ENCODE measurements around the gene LOXHD1.

LOXHD1 gene

GRCh38 chr18:46531482-46531881, 125.5 kb downstream of the LOXHD1 start:
- Histone ChIP-seq H3K36me3 (ENCODE audit: control insufficient read depth in 5 of 5, insufficient read depth in 5 of 5, low read length in 5 of 5) (peaks cover 0 to 22% (median 0%) of the 10 kb centered on the region in 5 donors), H3K4me3 (ENCODE audit: low read depth in 1 of 5, low read length in 5 of 5) (no peak overlapping the region), H3K27ac (ENCODE audit: low read depth, low read length) (no peak overlapping the region), H3K9ac (ENCODE audit: low read length in 5 of 5) (no peak overlapping the region), H3K9me3 (ENCODE audit: control insufficient read depth in 5 of 5, low read length in 5 of 5) (no peaks in the 10 kb centered on the region), H3K4me1 (ENCODE audit: control insufficient read depth in 5 of 5, insufficient read depth in 5 of 5, low read length in 5 of 5) (no peaks in the 10 kb centered on the region), H3K27me3 (ENCODE audit: control insufficient read depth in 5 of 5, insufficient read depth in 4 of 5, low read length in 5 of 5) (no peaks in the 10 kb centered on the region)

- H3K9ac ChIP-seq (ENCODE audit: low read length in 5 of 5) = no peak overlapping the region
- peaks cover 0 to 30% (median 0%) of the 10 kb centered on the region in 5 donors for H3K36me3 ChIP-seq (ENCODE audit: control insufficient read depth in 5 of 5, insufficient read depth in 5 of 5, low read length in 5 of 5)
Observed at GRCh38 chr18:46528037-46528436, 129.0 kb downstream of the LOXHD1 start.

GRCh38 chr18:46519870-46520269, 137.2 kb downstream of the LOXHD1 start:
- Histone ChIP-seq H3K9ac (ENCODE audit: low read length in 5 of 5) (no peak overlapping the region), H3K9me3 (ENCODE audit: control insufficient read depth in 5 of 5, low read length in 5 of 5) (no peaks in the 10 kb centered on the region), H3K4me1 (ENCODE audit: control insufficient read depth in 5 of 5, insufficient read depth in 5 of 5, low read length in 5 of 5) (no peaks in the 10 kb centered on the region), H3K27ac (ENCODE audit: low read depth, low read length) (no peak overlapping the region), H3K36me3 (ENCODE audit: control insufficient read depth in 5 of 5, insufficient read depth in 5 of 5, low read length in 5 of 5) (peaks cover 0 to 12% (median 0%) of the 10 kb centered on the region in 5 donors), H3K4me3 (ENCODE audit: low read depth in 1 of 5, low read length in 5 of 5) (no peak overlapping the region), H3K27me3 (ENCODE audit: control insufficient read depth in 5 of 5, insufficient read depth in 4 of 5, low read length in 5 of 5) (no peaks in the 10 kb centered on the region)

More at GRCh38 chr18:46528037-46528436, 129.0 kb downstream of the LOXHD1 start:
- no peaks in the 10 kb centered on the region for H3K4me1 ChIP-seq (ENCODE audit: control insufficient read depth in 5 of 5, insufficient read depth in 5 of 5, low read length in 5 of 5)
- no peaks in the 10 kb centered on the region for H3K27me3 ChIP-seq (ENCODE audit: control insufficient read depth in 5 of 5, insufficient read depth in 4 of 5, low read length in 5 of 5)
- H3K4me3 ChIP-seq (ENCODE audit: low read depth in 1 of 5, low read length in 5 of 5) = no peak overlapping the region
- H3K27ac ChIP-seq (ENCODE audit: low read depth, low read length) = no peak overlapping the region
- H3K9me3 ChIP-seq (ENCODE audit: control insufficient read depth in 5 of 5, low read length in 5 of 5) = no peaks in the 10 kb centered on the region

- Histone ChIP-seq H3K9ac (ENCODE audit: low read length in 5 of 5) (no peak overlapping the region), H3K27ac (ENCODE audit: low read depth, low read length) (no peak overlapping the region), H3K4me1 (ENCODE audit: control insufficient read depth in 5 of 5, insufficient read depth in 5 of 5, low read length in 5 of 5) (no peaks in the 10 kb centered on the region), H3K36me3 (ENCODE audit: control insufficient read depth in 5 of 5, insufficient read depth in 5 of 5, low read length in 5 of 5) (peaks cover 0 to 4% (median 0%) of the 10 kb centered on the region in 5 donors), H3K9me3 (ENCODE audit: control insufficient read depth in 5 of 5, low read length in 5 of 5) (peaks cover 0 to 3% (median 0%) of the 10 kb centered on the region in 5 donors), H3K27me3 (ENCODE audit: control insufficient read depth in 5 of 5, insufficient read depth in 4 of 5, low read length in 5 of 5) (no peaks in the 10 kb centered on the region), H3K4me3 (ENCODE audit: low read depth in 1 of 5, low read length in 5 of 5) (no peak overlapping the region)
Observed at GRCh38 chr18:46518438-46518837, 138.6 kb downstream of the LOXHD1 start.

GRCh38 chr18:46516555-46516954, 140.5 kb downstream of the LOXHD1 start:
- H3K27ac ChIP-seq (ENCODE audit: low read depth, low read length) = no peak overlapping the region
- no peaks in the 10 kb centered on the region for H3K4me1 ChIP-seq (ENCODE audit: control insufficient read depth in 5 of 5, insufficient read depth in 5 of 5, low read length in 5 of 5)
- H3K27me3 ChIP-seq (ENCODE audit: control insufficient read depth in 5 of 5, insufficient read depth in 4 of 5, low read length in 5 of 5) = no peaks in the 10 kb centered on the region
- H3K9ac ChIP-seq (ENCODE audit: low read length in 5 of 5) = no peak overlapping the region
- H3K4me3 ChIP-seq (ENCODE audit: low read depth in 1 of 5, low read length in 5 of 5) = no peak overlapping the region
- peaks cover 0 to 4% (median 0%) of the 10 kb centered on the region in 5 donors for H3K36me3 ChIP-seq (ENCODE audit: control insufficient read depth in 5 of 5, insufficient read depth in 5 of 5, low read length in 5 of 5)
- H3K9me3 ChIP-seq (ENCODE audit: control insufficient read depth in 5 of 5, low read length in 5 of 5) = peaks cover 0 to 4% (median 0%) of the 10 kb centered on the region in 5 donors

- Histone ChIP-seq H3K9me3 (ENCODE audit: control insufficient read depth in 5 of 5, low read length in 5 of 5) (peaks cover 0 to 4% (median 0%) of the 10 kb centered on the region in 5 donors), H3K9ac (ENCODE audit: low read length in 5 of 5) (no peak overlapping the region), H3K4me1 (ENCODE audit: control insufficient read depth in 5 of 5, insufficient read depth in 5 of 5, low read length in 5 of 5) (no peaks in the 10 kb centered on the region), H3K36me3 (ENCODE audit: control insufficient read depth in 5 of 5, insufficient read depth in 5 of 5, low read length in 5 of 5) (no peaks in the 10 kb centered on the region), H3K27me3 (ENCODE audit: control insufficient read depth in 5 of 5, insufficient read depth in 4 of 5, low read length in 5 of 5) (no peaks in the 10 kb centered on the region), H3K4me3 (ENCODE audit: low read depth in 1 of 5, low read length in 5 of 5) (no peak overlapping the region), H3K27ac (ENCODE audit: low read depth, low read length) (no peak overlapping the region)
Observed at GRCh38 chr18:46510386-46510785, 146.6 kb downstream of the LOXHD1 start.

- Histone ChIP-seq H3K36me3 (ENCODE audit: control insufficient read depth in 5 of 5, insufficient read depth in 5 of 5, low read length in 5 of 5) (no peaks in the 10 kb centered on the region), H3K27me3 (ENCODE audit: control insufficient read depth in 5 of 5, insufficient read depth in 4 of 5, low read length in 5 of 5) (no peaks in the 10 kb centered on the region), H3K4me1 (ENCODE audit: control insufficient read depth in 5 of 5, insufficient read depth in 5 of 5, low read length in 5 of 5) (no peaks in the 10 kb centered on the region), H3K9ac (ENCODE audit: low read length in 5 of 5) (no peak overlapping the region), H3K4me3 (ENCODE audit: low read depth in 1 of 5, low read length in 5 of 5) (no peak overlapping the region), H3K27ac (ENCODE audit: low read depth, low read length) (no peak overlapping the region), H3K9me3 (ENCODE audit: control insufficient read depth in 5 of 5, low read length in 5 of 5) (peaks cover 0 to 4% (median 0%) of the 10 kb centered on the region in 5 donors)
Observed at GRCh38 chr18:46509530-46509929, 147.5 kb downstream of the LOXHD1 start.

- H3K36me3 ChIP-seq (ENCODE audit: control insufficient read depth in 5 of 5, insufficient read depth in 5 of 5, low read length in 5 of 5) = no peaks in the 10 kb centered on the region
- H3K9me3 ChIP-seq (ENCODE audit: control insufficient read depth in 5 of 5, low read length in 5 of 5) = no peaks in the 10 kb centered on the region
- no peak overlapping the region for H3K4me3 ChIP-seq (ENCODE audit: low read depth in 1 of 5, low read length in 5 of 5)
- no peaks in the 10 kb centered on the region for H3K4me1 ChIP-seq (ENCODE audit: control insufficient read depth in 5 of 5, insufficient read depth in 5 of 5, low read length in 5 of 5)
- no peak overlapping the region for H3K27ac ChIP-seq (ENCODE audit: low read depth, low read length)
- H3K27me3 ChIP-seq (ENCODE audit: control insufficient read depth in 5 of 5, insufficient read depth in 4 of 5, low read length in 5 of 5) = peaks cover 0 to 3% (median 0%) of the 10 kb centered on the region in 5 donors
- no peak overlapping the region for H3K9ac ChIP-seq (ENCODE audit: low read length in 5 of 5)
Observed at GRCh38 chr18:46506974-46507586, 149.9 kb downstream of the LOXHD1 start.

GRCh38 chr18:46502444-46502843, 154.6 kb downstream of the LOXHD1 start:
- no peak overlapping the region for H3K27ac ChIP-seq (ENCODE audit: low read depth, low read length)
- H3K4me3 ChIP-seq (ENCODE audit: low read depth in 1 of 5, low read length in 5 of 5) = no peak overlapping the region
- H3K36me3 ChIP-seq (ENCODE audit: control insufficient read depth in 5 of 5, insufficient read depth in 5 of 5, low read length in 5 of 5) = no peaks in the 10 kb centered on the region
- peaks cover 0 to 2% (median 0%) of the 10 kb centered on the region in 5 donors for H3K9me3 ChIP-seq (ENCODE audit: control insufficient read depth in 5 of 5, low read length in 5 of 5)
- H3K4me1 ChIP-seq (ENCODE audit: control insufficient read depth in 5 of 5, insufficient read depth in 5 of 5, low read length in 5 of 5) = no peaks in the 10 kb centered on the region
- peaks cover 0 to 3% (median 0%) of the 10 kb centered on the region in 5 donors for H3K27me3 ChIP-seq (ENCODE audit: control insufficient read depth in 5 of 5, insufficient read depth in 4 of 5, low read length in 5 of 5)
- no peak overlapping the region for H3K9ac ChIP-seq (ENCODE audit: low read length in 5 of 5)

- H3K9me3 ChIP-seq (ENCODE audit: control insufficient read depth in 5 of 5, low read length in 5 of 5) = peaks cover 0 to 2% (median 0%) of the 10 kb centered on the region in 5 donors
- H3K36me3 ChIP-seq (ENCODE audit: control insufficient read depth in 5 of 5, insufficient read depth in 5 of 5, low read length in 5 of 5) = no peaks in the 10 kb centered on the region
- no peaks in the 10 kb centered on the region for H3K4me1 ChIP-seq (ENCODE audit: control insufficient read depth in 5 of 5, insufficient read depth in 5 of 5, low read length in 5 of 5)
- no peaks in the 10 kb centered on the region for H3K27me3 ChIP-seq (ENCODE audit: control insufficient read depth in 5 of 5, insufficient read depth in 4 of 5, low read length in 5 of 5)
- no peak overlapping the region for H3K4me3 ChIP-seq (ENCODE audit: low read depth in 1 of 5, low read length in 5 of 5)
- H3K27ac ChIP-seq (ENCODE audit: low read depth, low read length) = no peak overlapping the region
- H3K9ac ChIP-seq (ENCODE audit: low read length in 5 of 5) = no peak overlapping the region
Observed at GRCh38 chr18:46497129-46497528, 159.9 kb downstream of the LOXHD1 start.
